Naive thymus-derived CD8-positive, alpha-beta T cell (primary cell): ENCODE data around the gene ARHGAP27. TPM values are rescaled to one million over a fixed set of nuclear protein-coding genes. Genes with fewer than 3 reads are reported as not detected.
A peak's percentile ranks its signal among the peaks of the same experiment; 100 is the strongest.

ENCODE experiments used
- ATAC-seq, 2 donors: fragments of 150-1000 bp; cut with Tn5 transposase in 1 of 2; sonication (Bioruptor Pico), chemical (Tn5 transposase) in 1 of 2; 1 replicate in 1 of 2; 2 replicates in 1 of 2; pipeline ENCODE4 v1.10.0; 2021; ENCODE audit warnings: mild to moderate bottlenecking in 2 of 2, moderate library complexity in 2 of 2
- POLR2A ChIA-PET: fragments of 350-600 bp; sonication (Branson Sonifier 250); formaldehyde crosslinking; loops from one replicate; lab custom pipeline; 2021; ENCODE audit warnings: antibody characterized with exemption; lab: Charles Lee
- DNase-seq, 10 donors: peaks; one replicate each; pipeline versions ENCODE4 v3.0.0 to v3.0.0-alpha.2; 2020 to 2022
- H3K27ac Mint-ChIP-seq, 10 donors: one replicate each; pipeline ENCODE4 v1.8.0; 2020 to 2022; ENCODE audit warnings: mild to moderate bottlenecking in 10 of 10, mixed read lengths in 10 of 10, moderate library complexity in 4 of 10, inconsistent platforms in 1 of 10
- H3K27me3 Mint-ChIP-seq, 5 donors: one replicate each; pipeline ENCODE4 v1.8.0; 2021 to 2022; ENCODE audit warnings: mixed read lengths in 5 of 5
- H3K36me3 Mint-ChIP-seq, 3 donors: one replicate each; pipeline ENCODE4 v1.8.0; 2020 to 2022; ENCODE audit warnings: mixed read lengths in 3 of 3, mild to moderate bottlenecking in 2 of 3, inconsistent platforms in 1 of 3
- H3K4me1 Mint-ChIP-seq, 4 donors: one replicate each; pipeline ENCODE4 v1.8.0; 2021 to 2022; ENCODE audit warnings: mixed read lengths in 4 of 4
- H3K4me3 Mint-ChIP-seq, 10 donors: one replicate each; pipeline ENCODE4 v1.8.0; 2020 to 2022; ENCODE audit warnings: mild to moderate bottlenecking in 10 of 10, mixed read lengths in 10 of 10, moderate library complexity in 6 of 10, inconsistent platforms in 1 of 10
- H3K9me3 Mint-ChIP-seq, 9 donors: one replicate each; pipeline ENCODE4 v1.8.0; 2020 to 2022; ENCODE audit warnings: mixed read lengths in 9 of 9, mild to moderate bottlenecking in 3 of 9, inconsistent platforms in 1 of 9, moderate library complexity in 1 of 9
- polyA plus RNA-seq, 3 donors: library from polyadenylated mRNA; unstranded; fragments of 300-500 nt; fragmentation: Illumina TruSeq; gene quantifications; one replicate each; pipeline ENCODE4 v1.2.3, GENCODE V29; 2021
- total RNA-seq, 8 experiments: library from RNA in 2 of 8; stranded (reverse) in 2 of 8; gene quantifications; one replicate each; pipeline ENCODE4 v1.2.3 and lab custom pipeline; 2021 to 2026

ARHGAP27 gene
- total and polyA plus RNA-seq, 5 experiments from 2014 or later = 17.3 to 102 (median 31.1) TPM

- no peak for ATAC-seq
- Mint-ChIP-seq H3K9me3 (no peaks in the 10 kb centered on the region), H3K4me1 (peaks cover 1 to 13% (median 6%) of the 10 kb centered on the region in 4 donors), H3K27ac (peak overlapping the region in 1 of 10 donors; percentile 77), H3K36me3 (peaks cover 0 to 17% (median 0%) of the 10 kb centered on the region in 3 donors), H3K4me3 (no peak overlapping the region), H3K27me3 (no peaks in the 10 kb centered on the region)
- POLR2A ChIA-PET = no interaction called here
- DNase-seq = no peak
Measured at GRCh38 chr17:45436161-45436560, 3.5 kb upstream of the ARHGAP27 start.

DNA sequence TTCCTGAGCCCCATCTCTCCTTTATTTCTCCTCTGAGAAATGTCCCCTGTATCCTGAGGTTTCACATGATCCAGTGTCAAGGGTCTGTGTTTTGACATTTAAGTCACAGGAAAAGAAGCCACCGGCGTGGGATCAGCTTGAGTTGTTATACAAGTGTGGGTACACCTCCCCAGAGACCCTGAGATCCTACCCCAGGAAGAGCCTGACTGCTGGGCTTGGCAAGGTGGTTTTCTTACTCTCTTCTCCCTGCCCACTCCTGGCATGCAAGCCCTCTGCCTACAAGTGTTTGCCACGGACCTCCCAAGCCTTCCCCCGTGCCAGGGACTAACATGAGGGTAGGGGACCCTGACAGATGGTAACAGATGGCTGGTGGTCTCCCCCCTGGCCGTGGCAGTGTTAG, 2.8 kb upstream of the ARHGAP27 start:
- DNase-seq = peak in 1 of 10 donors; percentile 57
- no peak for ATAC-seq
- H3K27ac Mint-ChIP-seq = peak overlapping the region in 9 of 10 donors; percentile 11 to 84 (median 56)
- H3K9me3 Mint-ChIP-seq = no peaks in the 10 kb centered on the region
- peaks cover 0 to 17% (median 0%) of the 10 kb centered on the region in 3 donors for H3K36me3 Mint-ChIP-seq
- POLR2A ChIA-PET = no interaction called here
- H3K4me1 Mint-ChIP-seq = peaks cover 4 to 16% (median 9%) of the 10 kb centered on the region in 4 donors
- H3K27me3 Mint-ChIP-seq = no peaks in the 10 kb centered on the region
- H3K4me3 Mint-ChIP-seq = peak overlapping the region in 1 of 10 donors; percentile 56

DNA sequence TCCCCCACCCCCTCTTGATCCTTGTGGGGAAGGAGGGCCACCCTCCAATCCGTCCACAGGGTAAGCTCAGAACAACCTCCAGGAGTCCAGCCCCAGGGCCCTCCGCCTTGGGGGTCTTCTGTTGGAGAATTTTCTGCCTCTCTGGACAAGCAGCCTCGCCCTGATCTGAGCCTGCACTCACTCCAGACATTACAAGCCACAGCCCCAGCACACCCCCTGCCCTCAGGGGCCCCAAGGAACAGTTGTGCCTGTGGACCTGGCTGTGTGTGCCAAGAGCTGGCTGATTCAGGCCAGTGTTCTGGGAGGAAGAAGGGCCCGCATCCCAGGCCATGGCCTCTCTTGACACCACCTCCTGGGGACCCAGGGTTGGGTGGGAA, 477 bp upstream of the ARHGAP27 start:
- peaks cover 0 to 9% (median 0%) of the 10 kb centered on the region in 3 donors for H3K36me3 Mint-ChIP-seq
- H3K27me3 Mint-ChIP-seq = no peaks in the 10 kb centered on the region
- no peaks in the 10 kb centered on the region for H3K9me3 Mint-ChIP-seq
- H3K27ac Mint-ChIP-seq = peak overlapping the region in 4 of 10 donors; percentile 46 to 84 (median 66)
- no peak for ATAC-seq
- peak overlapping the region; percentile 46 to 86 (median 70) for H3K4me3 Mint-ChIP-seq
- peaks cover 7 to 29% (median 20%) of the 10 kb centered on the region in 4 donors for H3K4me1 Mint-ChIP-seq
- DNase-seq = peak in 1 of 10 donors; percentile 27
- POLR2A ChIA-PET = no interaction called here

DNA sequence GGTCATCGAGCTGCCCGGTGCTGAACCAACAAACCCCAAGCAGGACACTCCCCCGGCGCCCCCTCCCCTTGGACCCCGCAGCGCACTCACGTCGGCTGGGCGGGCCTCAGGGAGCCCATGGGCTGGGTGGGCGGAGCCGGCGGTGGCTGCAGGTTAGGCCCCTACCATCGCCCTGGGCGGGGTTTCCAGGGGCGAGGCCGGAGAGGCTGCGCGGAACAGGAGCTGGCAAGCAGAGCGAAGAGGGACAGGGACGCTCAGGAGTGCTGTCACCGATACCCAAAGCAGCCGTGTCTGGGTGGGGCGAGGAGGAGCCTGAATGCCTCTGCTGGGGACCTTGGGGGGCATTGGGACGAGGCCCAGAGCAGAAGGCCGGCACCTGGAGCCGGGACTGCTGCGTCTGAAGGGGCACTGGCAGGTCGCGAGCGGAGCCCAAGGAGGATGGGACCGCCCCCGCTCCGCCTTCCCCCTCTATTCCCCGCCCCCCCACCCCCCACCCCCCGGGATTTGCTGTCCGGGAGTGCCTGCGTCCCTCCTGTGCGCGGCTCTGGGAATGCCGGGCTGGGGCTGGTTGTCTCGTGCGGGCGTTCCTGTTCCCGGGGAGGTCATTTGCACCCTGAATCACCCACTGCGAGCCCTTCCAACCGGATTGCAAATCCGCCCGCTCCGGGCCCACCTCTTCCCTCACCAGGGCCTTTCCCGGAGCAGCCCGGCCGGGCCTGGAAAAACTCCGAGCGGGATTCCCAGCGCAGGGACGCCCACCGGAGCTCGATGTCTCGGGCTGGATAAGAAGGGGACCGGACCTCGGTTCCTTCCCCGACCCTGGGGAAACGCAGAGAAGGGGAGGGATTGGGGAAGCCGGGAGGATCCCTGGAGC, 902 bp downstream of the ARHGAP27 start:
- peak; percentile 44 to 79 (median 58) for DNase-seq
- H3K36me3 Mint-ChIP-seq = peaks cover 0 to 4% (median 0%) of the 10 kb centered on the region in 3 donors
- H3K27ac Mint-ChIP-seq = peak overlapping the region in 5 of 10 donors; percentile 28 to 72 (median 52)
- H3K4me1 Mint-ChIP-seq = peaks cover 10 to 33% (median 24%) of the 10 kb centered on the region in 4 donors
- H3K4me3 Mint-ChIP-seq = peak overlapping the region; percentile 74 to 88 (median 85)
- ATAC-seq = peak; percentile 51 to 73
- H3K9me3 Mint-ChIP-seq = no peaks in the 10 kb centered on the region
- H3K27me3 Mint-ChIP-seq = no peaks in the 10 kb centered on the region
- POLR2A ChIA-PET = no interaction called here

GRCh38 chr17:45430738-45431530, 1.7 kb downstream of the ARHGAP27 start:
- H3K4me1 Mint-ChIP-seq = peaks cover 13 to 33% (median 24%) of the 10 kb centered on the region in 4 donors
- H3K27me3 Mint-ChIP-seq = no peaks in the 10 kb centered on the region
- peak; percentile 4 to 23 for ATAC-seq
- peak in 3 of 10 donors; percentile 16 to 61 (median 25) for DNase-seq
- H3K27ac Mint-ChIP-seq = peak overlapping the region in 8 of 10 donors; percentile 3 to 74 (median 29)
- H3K9me3 Mint-ChIP-seq = no peaks in the 10 kb centered on the region
- peaks cover 0 to 3% (median 0%) of the 10 kb centered on the region in 3 donors for H3K36me3 Mint-ChIP-seq
- peak overlapping the region; percentile 74 to 88 (median 85) for H3K4me3 Mint-ChIP-seq
- POLR2A ChIA-PET = no interaction called here

GRCh38 chr17:45430006-45430737, 2.5 kb downstream of the ARHGAP27 start:
- Mint-ChIP-seq H3K27ac (peak overlapping the region in 2 of 10 donors; percentile 21 to 72), H3K36me3 (no peaks in the 10 kb centered on the region), H3K4me3 (peak overlapping the region in 9 of 10 donors; percentile 74 to 88 (median 85)), H3K27me3 (no peaks in the 10 kb centered on the region), H3K4me1 (peaks cover 13 to 33% (median 24%) of the 10 kb centered on the region in 4 donors), H3K9me3 (no peaks in the 10 kb centered on the region)
- DNase-seq = peak in 1 of 10 donors; percentile 37
- no peak for ATAC-seq
- POLR2A ChIA-PET = no interaction called here

GRCh38 chr17:45429339-45430005, 3.2 kb downstream of the ARHGAP27 start:
- peak in 1 of 10 donors; percentile 50 for DNase-seq
- Mint-ChIP-seq H3K9me3 (no peaks in the 10 kb centered on the region), H3K4me1 (peaks cover 13 to 33% (median 24%) of the 10 kb centered on the region in 4 donors), H3K36me3 (no peaks in the 10 kb centered on the region), H3K4me3 (peak overlapping the region in 7 of 10 donors; percentile 36 to 83 (median 73)), H3K27ac (peak overlapping the region in 1 of 10 donors; percentile 46), H3K27me3 (no peaks in the 10 kb centered on the region)
- ATAC-seq = no peak
- POLR2A ChIA-PET = no interaction called here

GRCh38 chr17:45428931-45429338, 3.7 kb downstream of the ARHGAP27 start:
- Mint-ChIP-seq H3K9me3 (no peaks in the 10 kb centered on the region), H3K36me3 (no peaks in the 10 kb centered on the region), H3K27ac (peak overlapping the region in 2 of 10 donors; percentile 46 to 47), H3K27me3 (no peaks in the 10 kb centered on the region), H3K4me1 (peaks cover 13 to 36% (median 24%) of the 10 kb centered on the region in 4 donors), H3K4me3 (peak overlapping the region; percentile 22 to 83 (median 73))
- DNase-seq (peak in 1 of 10 donors; percentile 55), ATAC-seq (no peak)
- POLR2A ChIA-PET = interaction anchor here (0.6 to 0.8 kb wide), 2 partner anchors 43 to 209 kb away, joined by 3 read pairs; no protein-coding TSS in a partner anchor

- DNase-seq (peak; percentile 63 to 85 (median 82)), ATAC-seq (peak; percentile 75 to 86)
- POLR2A ChIA-PET = interaction anchor here (0.6 to 0.8 kb wide), 2 partner anchors 43 to 208 kb away, joined by 3 read pairs; no protein-coding TSS in a partner anchor
- Mint-ChIP-seq H3K9me3 (no peaks in the 10 kb centered on the region), H3K27me3 (no peaks in the 10 kb centered on the region), H3K36me3 (no peaks in the 10 kb centered on the region), H3K27ac (peak overlapping the region in 5 of 10 donors; percentile 46 to 66 (median 56)), H3K4me1 (peaks cover 13 to 33% (median 24%) of the 10 kb centered on the region in 4 donors), H3K4me3 (peak overlapping the region; percentile 58 to 83 (median 74))
Measured at GRCh38 chr17:45428050-45428617, 4.5 kb downstream of the ARHGAP27 start.

DNA sequence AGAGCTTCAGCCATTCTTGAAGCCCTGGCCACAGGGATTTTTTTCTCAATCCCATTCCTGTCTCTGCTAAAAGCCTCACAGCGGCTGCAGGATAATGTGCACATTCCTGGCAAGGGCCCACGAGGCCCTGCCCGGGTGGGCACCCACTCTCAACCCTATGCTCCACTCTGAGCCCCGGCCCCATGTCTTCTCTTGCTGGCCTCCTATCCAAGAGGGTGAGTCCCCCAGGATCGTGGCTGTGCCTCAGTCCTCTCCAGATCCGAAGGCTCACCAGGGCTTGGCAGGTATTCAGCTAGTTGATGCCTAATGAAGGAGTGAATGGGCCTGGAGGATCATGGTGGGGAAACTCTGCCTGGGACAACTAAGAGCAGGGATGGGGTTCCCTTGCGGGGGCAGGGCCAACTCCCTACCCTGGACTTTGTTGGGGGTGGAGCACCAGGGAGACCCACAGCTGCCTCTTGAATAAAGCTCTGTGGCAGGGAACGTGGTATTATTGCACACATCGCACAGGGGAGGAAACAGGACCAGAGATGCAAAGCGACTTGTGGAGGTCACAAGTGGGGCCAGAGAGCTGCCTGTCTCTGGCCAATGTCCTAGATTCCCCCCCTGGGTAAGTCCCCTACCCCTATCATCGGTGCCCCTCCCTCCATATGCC, 5.4 kb downstream of the ARHGAP27 start:
- Mint-ChIP-seq H3K36me3 (no peaks in the 10 kb centered on the region), H3K9me3 (no peaks in the 10 kb centered on the region), H3K4me1 (peaks cover 13 to 32% (median 24%) of the 10 kb centered on the region in 4 donors), H3K27ac (peak overlapping the region in 2 of 10 donors; percentile 27 to 52), H3K4me3 (no peak overlapping the region), H3K27me3 (no peaks in the 10 kb centered on the region)
- DNase-seq (peak in 1 of 10 donors; percentile 35), ATAC-seq (no peak)
- POLR2A ChIA-PET = no interaction called here
